Psoas muscle (tissue), 8 donors: ENCODE results near the gene HM13. TPM values are rescaled to one million over a fixed set of nuclear protein-coding genes. Genes with fewer than 3 reads are reported as not detected.

Experiments used
- ATAC-seq, 4 donors: fragments of 200-7000 bp; cut with Tn5 transposase; one replicate each; pipeline ENCODE4 v1.9.1; 2020; ENCODE audit warnings: moderate library complexity in 3 of 4, mild to moderate bottlenecking in 2 of 4
- DNase-seq, 2 donors: peaks; one replicate each; pipeline ENCODE4 v3.0.0-alpha.2; 2020
- H3K27ac ChIP-seq: fragments of 200-600 bp; one replicate; pipeline ENCODE4 v1.8.0; 2022
- H3K27me3 ChIP-seq, 3 donors: fragments of 200-600 bp in 1 of 3; one replicate each; pipeline versions ENCODE4 v1.6.1 to v1.8.0; 2013 to 2022; ENCODE audit warnings: low read length in 2 of 3, mild to moderate bottlenecking in 2 of 3, moderate library complexity in 1 of 3; ENCODE audit not compliant: insufficient read depth in 3 of 3
- H3K36me3 ChIP-seq, 2 donors: fragments of 200-600 bp in 1 of 2; one replicate each; pipeline versions ENCODE4 v1.6.1 to v1.8.0; 2013 to 2022; ENCODE audit warnings: low read depth in 1 of 2, mild to moderate bottlenecking in 1 of 2, moderate library complexity in 1 of 2; ENCODE audit not compliant: insufficient read depth in 1 of 2
- H3K4me1 ChIP-seq: fragments of 200-600 bp; one replicate; pipeline ENCODE4 v1.8.0; 2022
- H3K4me3 ChIP-seq: fragments of 200-600 bp; one replicate; pipeline ENCODE4 v1.8.0; 2022; ENCODE audit warnings: mild to moderate bottlenecking
- H3K9me3 ChIP-seq: fragments of 200-600 bp; one replicate; pipeline ENCODE4 v1.8.0; 2022
- CTCF ChIP-seq: fragments of 200-600 bp; IDR thresholded peaks from one replicate; pipeline ENCODE4 v1.8.0; 2022; ENCODE audit warnings: antibody characterized with exemption
- WGBS, 3 donors: extraction: QIAGEN DNeasy Blood & Tissue Kit; methylation state at CpG; one replicate each; pipeline versions ENCODE4 v1.1.6 to v1.1.7; 2013; 5-methylcytosine and 5-hydroxymethylcytosine counted together
- intact Hi-C, 2 donors: fragments of 100-400 bp; cut with DNase I; formaldehyde crosslinking; loops; one replicate each; pipeline versions ENCODE4 v1.11.0 to v1.14.2; 2022
- polyA plus RNA-seq, 3 donors: library from polyadenylated mRNA; stranded (reverse); fragments of 200-250 nt; gene quantifications; one replicate each; pipeline ENCODE4 v1.2.3, GENCODE V29; 2013
- total RNA-seq, 4 donors: library from RNA; stranded (reverse); fragmentation: NEBNext Ultra II Directional in 2 of 4; extraction: Animal tissue kit (Norgen Biotek cat#: 25700) in 2 of 4; gene quantifications; one replicate each; pipeline versions ENCODE4 v1.2.1 to v1.2.4, GENCODE V29; 2021 to 2023
- donor health status: healthy with polysubstance abuse.
- donor health status: DM: no; HTN: no; CAD: no; lungs with moderate emphysema.
- donor health status: Bipolar disorder and iron deficiency.
- donor health status: healthy.
- donor health status: DM: yes; HTN: yes; CAD: no.
- donor health status: DM: no; HTN: no; CAD: no.
- donor health status: DM: no; HTN: no; CAD: no.
- donor health status: DM: yes; HTN: yes; CAD: no.

HM13 gene
- total and polyA plus RNA-seq, 7 donors: 32.4 to 112 (median 48.4) TPM

DNA sequence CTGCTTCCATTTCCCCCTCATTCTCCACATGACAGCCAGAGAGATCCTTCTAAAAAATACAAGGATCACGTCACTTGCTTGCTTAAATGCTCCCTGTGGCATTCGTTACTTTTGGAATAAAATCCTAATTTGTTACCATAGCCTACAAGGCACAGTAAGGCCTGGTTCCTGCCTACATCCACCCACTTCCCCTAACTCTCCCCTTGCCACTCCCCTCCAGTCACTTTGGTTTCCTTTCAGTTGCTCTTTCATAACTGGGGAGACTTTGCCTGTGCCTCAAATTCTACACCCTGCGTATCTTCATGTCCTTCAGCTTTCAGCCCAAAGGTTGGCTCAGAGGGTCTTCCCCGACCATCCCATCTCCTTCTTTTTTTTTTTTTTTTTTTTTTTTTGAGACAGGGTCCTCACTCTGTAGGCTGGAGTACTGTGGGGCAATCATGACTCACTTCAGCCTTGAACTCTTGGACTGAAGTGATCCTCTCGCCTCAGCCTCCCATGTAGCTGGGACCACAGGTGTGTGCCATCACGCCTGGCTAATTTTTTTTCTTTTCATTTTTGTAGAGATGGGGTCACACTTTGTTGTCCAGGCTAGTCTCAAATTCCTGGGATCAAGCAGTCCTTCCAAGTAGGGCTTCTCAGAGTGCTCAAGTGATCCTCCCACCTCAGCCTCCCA lies 103.3 kb downstream of the HM13 start:
- no peaks in the 10 kb centered on the region for H3K36me3 ChIP-seq
- H3K9me3 ChIP-seq: no peaks in the 10 kb centered on the region
- H3K27ac ChIP-seq: no peak overlapping the region
- intact Hi-C loops: no loop called here
- TF ChIP-seq CTCF: no peak
- WGBS, 3 donors: 81 to 85% (median 85%) methylated on average over 6 of the region's 6 CpGs
- DNase-seq (no peak), ATAC-seq (no peak)
- H3K27me3 ChIP-seq: no peaks in the 10 kb centered on the region
- H3K4me3 ChIP-seq: no peak overlapping the region
- H3K4me1 ChIP-seq: peaks cover 2% of the 10 kb centered on the region

Other genes with a start within 250 kb of the HM13 start
- not detected for gene DEFB116, start 205.9 kb upstream of the HM13 start, total RNA-seq
- gene DEFB116, start 205.9 kb upstream of the HM13 start, polyA plus RNA-seq: not detected
- not detected for gene DEFB118, start 145.8 kb upstream of the HM13 start, total RNA-seq
- gene DEFB118, start 145.8 kb upstream of the HM13 start, polyA plus RNA-seq: not detected
- not detected for gene DEFB119, start 123.9 kb upstream of the HM13 start, total RNA-seq
- gene DEFB119, start 123.9 kb upstream of the HM13 start, polyA plus RNA-seq: not detected
- not detected for gene DEFB121, start 108.2 kb upstream of the HM13 start, total RNA-seq
- not detected for gene DEFB121, start 108.2 kb upstream of the HM13 start, polyA plus RNA-seq
- not detected for gene DEFB123, start 73.8 kb upstream of the HM13 start, total RNA-seq
- not detected for gene DEFB123, start 73.8 kb upstream of the HM13 start, polyA plus RNA-seq
- not detected for gene DEFB124, start 39.3 kb upstream of the HM13 start, total RNA-seq
- under 1 TPM in 1 of 3 donors, not detected in 2; 0.18 TPM for gene DEFB124, start 39.3 kb upstream of the HM13 start, polyA plus RNA-seq
- 1 to 10 TPM in 2 of 4 donors, under 1 TPM in 2; 0.91 to 2.0 (median 0.97) TPM for gene REM1, start 39.2 kb upstream of the HM13 start, total RNA-seq
- 1 to 10 TPM in 2 of 3 donors, under 1 TPM in 1; 0.93 to 2.8 (median 1.4) TPM for gene REM1, start 39.2 kb upstream of the HM13 start, polyA plus RNA-seq
- 100 to 1,000 TPM in 2 of 4 donors, 10 to 100 TPM in 2; 25.1 to 129 (median 102) TPM for gene ID1, start 90.8 kb downstream of the HM13 start, total RNA-seq
- 100 to 1,000 TPM in 1 of 3 donors, 10 to 100 TPM in 2; 45.1 to 574 (median 45.2) TPM for gene ID1, start 90.8 kb downstream of the HM13 start, polyA plus RNA-seq
- 1 to 10 TPM; 3.5 to 8.1 (median 5.0) TPM for gene COX4I2, start 123.5 kb downstream of the HM13 start, total RNA-seq
- 10 to 100 TPM in 2 of 3 donors, 1 to 10 TPM in 1; 7.0 to 13.2 (median 11.9) TPM for gene COX4I2, start 123.5 kb downstream of the HM13 start, polyA plus RNA-seq
- 10 to 100 TPM; 34.5 to 95.1 (median 76.3) TPM for gene BCL2L1, start 208.4 kb downstream of the HM13 start, total RNA-seq
- gene BCL2L1, start 208.4 kb downstream of the HM13 start, polyA plus RNA-seq: 100 to 1,000 TPM in 1 of 3 donors, 10 to 100 TPM in 2; 42.3 to 204 (median 48.2) TPM
- 1 to 10 TPM in 3 of 4 donors, under 1 TPM in 1; 0.63 to 2.2 (median 1.6) TPM for gene TPX2, start 224.8 kb downstream of the HM13 start, total RNA-seq
- gene TPX2, start 224.8 kb downstream of the HM13 start, polyA plus RNA-seq: 1 to 10 TPM; 2.6 to 8.5 (median 3.4) TPM